ENCODE measurements around the gene HOXA6. TPM values are rescaled to one million over a fixed set of nuclear protein-coding genes. Genes with fewer than 3 reads are reported as not detected.
A peak's percentile ranks its signal among the peaks of the same experiment; 100 is the strongest.

Gene HOXA6
- total RNA-seq, 2 donors from 2014 or later: 0.31 TPM; not detected in 1

- no peak for DNase-seq (ENCODE audit: low spot score in 2 of 2)
- Mint-ChIP-seq H3K9me3 (no peaks in the 10 kb centered on the region), H3K27ac (no peak overlapping the region), H3K36me3 (peaks cover 0 to 4% of the 10 kb centered on the region in 2 donors)
- no peak for ATAC-seq
Observed at GRCh38 chr7:27177795-27178320, 30.3 kb upstream of the HOXA6 start.

GRCh38 chr7:27176962-27177794 is 29.6 kb upstream of the HOXA6 start:
- no peaks in the 10 kb centered on the region for H3K9me3 Mint-ChIP-seq
- no peak overlapping the region for H3K27ac Mint-ChIP-seq
- no peak for ATAC-seq
- peak in 1 of 2 donors; percentile 21 for DNase-seq (ENCODE audit: low spot score in 2 of 2)
- H3K36me3 Mint-ChIP-seq: peaks cover 0 to 7% of the 10 kb centered on the region in 2 donors

- Mint-ChIP-seq H3K36me3 (peaks cover 0 to 14% of the 10 kb centered on the region in 2 donors), H3K9me3 (no peaks in the 10 kb centered on the region), H3K27ac (no peak overlapping the region)
- no peak for ATAC-seq
- peak in 1 of 2 donors; percentile 21 for DNase-seq (ENCODE audit: low spot score in 2 of 2)
Observed at GRCh38 chr7:27176524-27176845, 28.9 kb upstream of the HOXA6 start.

- DNase-seq (ENCODE audit: low spot score in 2 of 2): peak in 1 of 2 donors; percentile 41
- H3K9me3 Mint-ChIP-seq: no peaks in the 10 kb centered on the region
- H3K36me3 Mint-ChIP-seq: peaks cover 0 to 16% of the 10 kb centered on the region in 2 donors
- H3K27ac Mint-ChIP-seq: no peak overlapping the region
- no peak for ATAC-seq
Observed at GRCh38 chr7:27175626-27176523, 28.3 kb upstream of the HOXA6 start.

GRCh38 chr7:27174874-27175625 is 27.5 kb upstream of the HOXA6 start:
- ATAC-seq (no peak), DNase-seq (ENCODE audit: low spot score in 2 of 2) (peak in 1 of 2 donors; percentile 25)
- Mint-ChIP-seq H3K36me3 (peaks cover 0 to 16% of the 10 kb centered on the region in 2 donors), H3K9me3 (no peaks in the 10 kb centered on the region), H3K27ac (no peak overlapping the region)

GRCh38 chr7:27173956-27174873 is 26.6 kb upstream of the HOXA6 start, which contains the start of gene HOXA10:
Gene HOXA10 (minus strand): TSS chr7:27174320. CDS start chr7:27174306, 14 bp downstream.
- DNase-seq (ENCODE audit: low spot score in 2 of 2): peak in 1 of 2 donors; percentile 50
- no peak for ATAC-seq
- Mint-ChIP-seq H3K27ac (no peak within 1 kb of the TSS), H3K9me3 (no peaks in the 10 kb centered on the region), H3K36me3 (peaks cover 0 to 12% of the 10 kb centered on the region in 2 donors)

GRCh38 chr7:27173511-27173955 is 26.0 kb upstream of the HOXA6 start:
- H3K9me3 Mint-ChIP-seq: no peaks in the 10 kb centered on the region
- H3K36me3 Mint-ChIP-seq: peaks cover 0 to 17% of the 10 kb centered on the region in 2 donors
- DNase-seq (ENCODE audit: low spot score in 2 of 2) (peak in 1 of 2 donors; percentile 52), ATAC-seq (peak; percentile 59 to 62)
- H3K27ac Mint-ChIP-seq: no peak overlapping the region

- no peaks in the 10 kb centered on the region for H3K9me3 Mint-ChIP-seq
- no peak overlapping the region for H3K27ac Mint-ChIP-seq
- ATAC-seq (peak; percentile 17 to 33), DNase-seq (ENCODE audit: low spot score in 2 of 2) (peak in 1 of 2 donors; percentile 50)
- H3K36me3 Mint-ChIP-seq: peaks cover 0 to 19% of the 10 kb centered on the region in 2 donors
Observed at GRCh38 chr7:27172823-27173510, 25.4 kb upstream of the HOXA6 start.

GRCh38 chr7:27172315-27172774 is 24.8 kb upstream of the HOXA6 start:
- H3K9me3 Mint-ChIP-seq: no peaks in the 10 kb centered on the region
- peaks cover 0 to 19% of the 10 kb centered on the region in 2 donors for H3K36me3 Mint-ChIP-seq
- DNase-seq (ENCODE audit: low spot score in 2 of 2) (peak in 1 of 2 donors; percentile 6), ATAC-seq (no peak)
- peak overlapping the region in 1 of 2 donors; percentile 94 for H3K27ac Mint-ChIP-seq

- peak overlapping the region in 1 of 2 donors; percentile 94 for H3K27ac Mint-ChIP-seq
- ATAC-seq (no peak), DNase-seq (ENCODE audit: low spot score in 2 of 2) (no peak)
- H3K36me3 Mint-ChIP-seq: peaks cover 0 to 19% of the 10 kb centered on the region in 2 donors
- H3K9me3 Mint-ChIP-seq: no peaks in the 10 kb centered on the region
Observed at GRCh38 chr7:27171637-27172314, 24.2 kb upstream of the HOXA6 start.

GRCh38 chr7:27171325-27171636 is 23.7 kb upstream of the HOXA6 start:
- H3K9me3 Mint-ChIP-seq: no peaks in the 10 kb centered on the region
- ATAC-seq: no peak
- DNase-seq (ENCODE audit: low spot score in 2 of 2): no peak
- H3K36me3 Mint-ChIP-seq: peaks cover 0 to 19% of the 10 kb centered on the region in 2 donors
- peak overlapping the region in 1 of 2 donors; percentile 36 for H3K27ac Mint-ChIP-seq

GRCh38 chr7:27170426-27171324 is 23.1 kb upstream of the HOXA6 start:
- Mint-ChIP-seq H3K36me3 (peaks cover 0 to 19% of the 10 kb centered on the region in 2 donors), H3K27ac (peak overlapping the region in 1 of 2 donors; percentile 36), H3K9me3 (no peaks in the 10 kb centered on the region)
- no peak for DNase-seq (ENCODE audit: low spot score in 2 of 2)
- ATAC-seq: no peak

GRCh38 chr7:27169658-27170425 is 22.3 kb upstream of the HOXA6 start:
- no peaks in the 10 kb centered on the region for H3K9me3 Mint-ChIP-seq

More at GRCh38 chr7:27169658-27170425, 22.3 kb upstream of the HOXA6 start:
- ATAC-seq (no peak), DNase-seq (ENCODE audit: low spot score in 2 of 2) (no peak)
- Mint-ChIP-seq H3K36me3 (peaks cover 0 to 19% of the 10 kb centered on the region in 2 donors), H3K27ac (no peak overlapping the region)

Measured in activated naive CD4-positive, alpha-beta T cell treated with anti-CD3 and anti-CD28 coated beads, Interleukin-2, amount 50 U/mL, for 72 hours (primary cell).